ENCODE results near the gene SRC. TPM values are rescaled to one million over a fixed set of nuclear protein-coding genes. Genes with fewer than 3 reads are reported as not detected.

The SRC gene
- total RNA-seq, result 0.98 and 5.7 TPM in 2 replicates

DNA sequence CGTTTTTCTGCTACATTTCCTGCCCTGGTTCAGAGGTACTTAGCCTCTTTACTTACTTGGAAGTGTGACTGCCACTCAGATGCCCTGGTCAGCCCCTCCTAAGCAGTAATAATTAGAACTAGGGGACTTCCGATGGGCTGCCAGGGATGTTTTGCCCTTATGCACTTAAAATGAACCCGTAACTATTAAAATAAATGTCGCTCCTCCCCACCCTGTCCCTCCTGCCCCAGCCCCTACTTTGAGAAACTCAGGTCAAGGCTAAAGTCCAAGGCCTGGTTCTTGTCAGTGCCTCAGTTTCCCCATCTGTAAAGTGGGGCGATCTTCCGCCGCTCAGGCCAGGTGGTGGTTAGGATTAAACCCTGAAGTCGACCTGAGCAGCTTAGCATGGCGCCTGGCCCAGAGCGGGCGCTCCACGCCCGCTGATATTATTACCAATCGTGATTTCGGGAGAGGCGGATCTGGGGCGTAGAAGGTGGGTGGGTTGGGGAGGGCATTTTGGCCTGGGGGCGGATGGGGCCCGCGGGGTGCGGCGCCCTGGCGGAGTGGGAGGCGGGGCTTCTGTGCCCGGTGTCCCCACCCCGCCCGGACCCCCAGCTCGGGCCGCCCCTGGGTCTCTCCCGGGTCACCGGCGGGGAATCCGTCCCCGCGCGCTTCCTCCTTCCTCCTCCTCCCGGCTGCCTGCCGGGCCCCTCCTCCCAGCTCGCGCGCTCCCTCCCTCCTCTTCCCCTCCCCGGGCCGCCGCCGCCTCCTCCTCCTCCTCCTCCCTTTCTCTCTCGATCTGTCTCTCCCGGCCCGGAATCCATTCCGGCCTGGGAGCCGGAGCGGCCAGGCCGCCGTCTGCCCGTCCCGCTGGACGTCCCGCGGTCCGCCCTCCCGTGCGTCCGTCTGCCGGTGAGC lies at the start of gene SRC:
SRC (plus strand) TSS at position 802 of the 897 bp plus-strand sequence. CDS start 38,014 bp downstream, outside the sequence.

Other genes with a start within 250 kb of the SRC start
- 207 and 238 TPM in 2 replicates for gene RPN2, start 166.8 kb upstream of the SRC start, total RNA-seq
- 0.98 and 1.4 TPM in 2 replicates for gene MROH8, start 166.6 kb upstream of the SRC start, total RNA-seq
- gene GHRH, start 84.3 kb upstream of the SRC start, total RNA-seq, result not detected in 2 replicates
- gene MANBAL, start 56.5 kb upstream of the SRC start, total RNA-seq, result 13.0 and 16.8 TPM in 2 replicates
- 0.09 TPM in 1 of 2 replicates, not detected in the other for gene NNAT, start 175.1 kb downstream of the SRC start, total RNA-seq
- 47.2 and 56.7 TPM in 2 replicates for gene BLCAP, start 181.7 kb downstream of the SRC start, total RNA-seq

Data from dermis lymphatic vessel endothelial cell (primary cell).